ENCODE data around the gene GRIK2.

GRIK2 gene

GRCh38 chr6:101847690-101848089 is 454.2 kb downstream of the GRIK2 start:
- peaks cover 39% of the 10 kb centered on the region for H3K4me1 ChIP-seq (ENCODE audit: control insufficient read depth, insufficient read depth, low read length)
- H3K4me3 ChIP-seq (ENCODE audit: low read depth, low read length), result peak overlapping the region; percentile 15; the same call in 1 of the 2 replicates
- no peaks in the 10 kb centered on the region for H3K36me3 ChIP-seq (ENCODE audit: control insufficient read depth, insufficient read depth, low read length)
- H3K27ac ChIP-seq (ENCODE audit: low read depth, low read length), result peak overlapping the region; percentile 74
- 0 out of 2 replicates have a peak overlapping the region, but pooled peaks have one; percentile 27 for H3K9ac ChIP-seq (ENCODE audit: low read depth, low read length)
- H3K9me3 ChIP-seq (ENCODE audit: control insufficient read depth, insufficient read depth, low read length), result no peaks in the 10 kb centered on the region
- no peaks in the 10 kb centered on the region for H3K27me3 ChIP-seq (ENCODE audit: control insufficient read depth, insufficient read depth, low read length)

DNA sequence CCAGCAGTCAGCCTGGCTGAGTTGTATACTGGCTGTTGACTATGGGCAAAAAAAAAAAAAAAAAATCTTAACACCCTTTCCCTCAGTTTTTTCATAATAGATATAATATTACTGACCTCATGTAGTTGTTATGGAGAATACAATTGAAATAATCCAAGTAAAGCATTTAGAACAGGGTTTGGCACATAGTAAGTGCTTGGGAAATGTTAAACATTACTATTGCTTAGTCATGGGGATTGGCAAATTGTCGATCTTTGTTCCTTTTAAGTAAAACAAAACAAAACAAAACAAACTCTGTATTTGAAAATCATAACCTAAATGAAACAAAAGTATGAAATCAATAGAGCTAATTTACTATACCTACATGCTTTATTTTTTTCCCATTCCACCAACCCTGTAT is 458.4 kb downstream of the GRIK2 start:
- H3K9ac ChIP-seq (ENCODE audit: low read depth, low read length), result no peak overlapping the region
- no peaks in the 10 kb centered on the region for H3K27me3 ChIP-seq (ENCODE audit: control insufficient read depth, insufficient read depth, low read length)
- H3K27ac ChIP-seq (ENCODE audit: low read depth, low read length), result no peak overlapping the region
- no peaks in the 10 kb centered on the region for H3K36me3 ChIP-seq (ENCODE audit: control insufficient read depth, insufficient read depth, low read length)
- H3K9me3 ChIP-seq (ENCODE audit: control insufficient read depth, insufficient read depth, low read length), result no peaks in the 10 kb centered on the region
- H3K4me1 ChIP-seq (ENCODE audit: control insufficient read depth, insufficient read depth, low read length), result peaks cover 26% of the 10 kb centered on the region
- H3K4me3 ChIP-seq (ENCODE audit: low read depth, low read length), result no peak overlapping the region

- Histone ChIP-seq H3K9ac (ENCODE audit: low read depth, low read length) (no peak overlapping the region), H3K4me1 (ENCODE audit: control insufficient read depth, insufficient read depth, low read length) (peaks cover 10% of the 10 kb centered on the region), H3K27me3 (ENCODE audit: control insufficient read depth, insufficient read depth, low read length) (no peaks in the 10 kb centered on the region), H3K9me3 (ENCODE audit: control insufficient read depth, insufficient read depth, low read length) (no peaks in the 10 kb centered on the region), H3K27ac (ENCODE audit: low read depth, low read length) (no peak overlapping the region), H3K4me3 (ENCODE audit: low read depth, low read length) (no peak overlapping the region), H3K36me3 (ENCODE audit: control insufficient read depth, insufficient read depth, low read length) (no peaks in the 10 kb centered on the region)
Observed at GRCh38 chr6:101853231-101854085, 459.9 kb downstream of the GRIK2 start.

- Histone ChIP-seq H3K36me3 (ENCODE audit: control insufficient read depth, insufficient read depth, low read length) (no peaks in the 10 kb centered on the region), H3K27me3 (ENCODE audit: control insufficient read depth, insufficient read depth, low read length) (no peaks in the 10 kb centered on the region), H3K27ac (ENCODE audit: low read depth, low read length) (no peak overlapping the region), H3K4me3 (ENCODE audit: low read depth, low read length) (no peak overlapping the region), H3K9ac (ENCODE audit: low read depth, low read length) (no peak overlapping the region), H3K4me1 (ENCODE audit: control insufficient read depth, insufficient read depth, low read length) (peaks cover 6% of the 10 kb centered on the region; the same call in 1 of the 2 replicates), H3K9me3 (ENCODE audit: control insufficient read depth, insufficient read depth, low read length) (no peaks in the 10 kb centered on the region)
Observed at GRCh38 chr6:101876431-101876830, 482.9 kb downstream of the GRIK2 start.

DNA sequence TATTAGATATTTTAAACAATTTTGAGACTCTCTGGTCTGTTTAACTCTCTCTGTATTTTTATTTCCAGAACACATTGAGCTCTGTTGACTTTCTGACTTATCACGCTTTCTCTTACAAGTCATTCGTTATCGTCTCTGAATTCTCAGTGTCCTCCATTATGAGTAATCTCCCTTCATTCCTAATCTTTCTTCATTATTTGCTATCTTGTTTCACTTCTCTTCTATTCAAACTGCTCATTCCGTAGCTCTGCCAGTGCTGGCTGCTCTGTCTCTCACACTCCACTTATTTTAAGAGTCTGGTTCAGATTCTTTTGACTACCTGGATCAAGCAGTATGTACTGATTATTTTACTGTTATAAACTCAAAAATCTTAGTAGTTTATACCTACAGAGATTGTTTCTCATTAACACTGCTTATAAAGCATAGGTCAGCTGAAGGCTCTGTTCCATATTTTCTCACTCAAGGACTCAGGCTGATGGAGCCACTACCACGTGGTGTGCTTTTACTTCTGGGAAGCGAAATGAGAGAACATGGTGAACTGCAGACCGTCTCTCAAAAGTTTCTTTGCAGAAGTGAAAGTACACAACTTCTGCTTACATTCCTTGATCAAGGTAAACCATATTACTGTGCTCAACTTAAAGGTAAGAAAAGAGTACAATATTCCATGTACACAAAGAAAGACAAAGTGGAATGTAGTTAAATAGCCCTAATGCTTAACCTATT is 485.2 kb downstream of the GRIK2 start:
- Histone ChIP-seq H3K9ac (ENCODE audit: low read depth, low read length) (no peak overlapping the region), H3K36me3 (ENCODE audit: control insufficient read depth, insufficient read depth, low read length) (no peaks in the 10 kb centered on the region), H3K27me3 (ENCODE audit: control insufficient read depth, insufficient read depth, low read length) (no peaks in the 10 kb centered on the region), H3K4me3 (ENCODE audit: low read depth, low read length) (no peak overlapping the region), H3K27ac (ENCODE audit: low read depth, low read length) (no peak overlapping the region), H3K4me1 (ENCODE audit: control insufficient read depth, insufficient read depth, low read length) (peaks cover 6% of the 10 kb centered on the region; the same call in 1 of the 2 replicates), H3K9me3 (ENCODE audit: control insufficient read depth, insufficient read depth, low read length) (no peaks in the 10 kb centered on the region)

DNA sequence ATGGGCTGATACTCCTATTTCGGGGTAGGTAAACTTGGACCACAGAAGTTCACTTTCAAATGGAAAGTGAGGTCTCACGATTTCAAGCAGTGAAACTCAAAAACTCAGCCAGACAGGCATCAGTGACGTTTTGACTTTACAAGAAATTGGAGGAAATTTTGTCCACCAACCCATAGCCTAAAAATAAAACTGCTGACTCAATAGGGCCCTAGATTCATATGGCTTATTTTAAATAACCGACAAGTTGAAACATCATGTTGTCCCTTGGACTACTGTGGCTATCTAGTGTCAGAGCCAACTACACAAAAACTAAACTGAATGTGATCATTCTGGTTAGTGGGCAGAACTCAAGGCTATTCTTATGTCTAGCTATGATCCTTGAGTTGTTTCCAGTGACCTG is 486.3 kb downstream of the GRIK2 start:
- H3K4me3 ChIP-seq (ENCODE audit: low read depth, low read length), result no peak overlapping the region
- H3K4me1 ChIP-seq (ENCODE audit: control insufficient read depth, insufficient read depth, low read length), result peaks cover 6% of the 10 kb centered on the region; the same call in 1 of the 2 replicates
- no peak overlapping the region for H3K27ac ChIP-seq (ENCODE audit: low read depth, low read length)
- no peaks in the 10 kb centered on the region for H3K36me3 ChIP-seq (ENCODE audit: control insufficient read depth, insufficient read depth, low read length)
- H3K9ac ChIP-seq (ENCODE audit: low read depth, low read length), result no peak overlapping the region
- no peaks in the 10 kb centered on the region for H3K27me3 ChIP-seq (ENCODE audit: control insufficient read depth, insufficient read depth, low read length)
- no peaks in the 10 kb centered on the region for H3K9me3 ChIP-seq (ENCODE audit: control insufficient read depth, insufficient read depth, low read length)

GRCh38 chr6:101883505-101883904 is 490.0 kb downstream of the GRIK2 start:
- H3K4me1 ChIP-seq (ENCODE audit: control insufficient read depth, insufficient read depth, low read length), result peaks cover 6% of the 10 kb centered on the region; the same call in 1 of the 2 replicates
- H3K27ac ChIP-seq (ENCODE audit: low read depth, low read length), result no peak overlapping the region
- no peak overlapping the region for H3K9ac ChIP-seq (ENCODE audit: low read depth, low read length)
- H3K27me3 ChIP-seq (ENCODE audit: control insufficient read depth, insufficient read depth, low read length), result no peaks in the 10 kb centered on the region
- H3K4me3 ChIP-seq (ENCODE audit: low read depth, low read length), result no peak overlapping the region
- H3K9me3 ChIP-seq (ENCODE audit: control insufficient read depth, insufficient read depth, low read length), result no peaks in the 10 kb centered on the region
- H3K36me3 ChIP-seq (ENCODE audit: control insufficient read depth, insufficient read depth, low read length), result no peaks in the 10 kb centered on the region

DNA sequence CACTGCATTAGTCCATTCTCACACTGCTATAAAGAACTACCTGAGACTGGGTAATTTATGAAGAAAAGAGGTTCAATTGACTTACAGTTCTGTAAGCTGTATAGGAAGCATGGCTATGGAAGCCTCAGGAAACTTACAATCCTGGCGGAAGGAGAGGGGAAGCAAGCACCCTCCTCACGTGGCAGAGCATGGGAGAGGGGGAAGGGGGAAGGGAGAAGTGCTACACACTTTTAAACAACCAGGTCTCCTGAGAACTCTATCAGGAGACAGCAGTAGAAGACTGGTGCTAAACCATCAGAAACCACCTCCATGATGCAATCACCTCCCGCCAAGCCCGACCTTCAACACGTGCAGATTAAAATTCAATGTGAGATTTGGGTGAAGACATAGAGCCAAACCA is 494.0 kb downstream of the GRIK2 start:
- Histone ChIP-seq H3K27ac (ENCODE audit: low read depth, low read length) (no peak overlapping the region), H3K9me3 (ENCODE audit: control insufficient read depth, insufficient read depth, low read length) (no peaks in the 10 kb centered on the region), H3K4me3 (ENCODE audit: low read depth, low read length) (no peak overlapping the region), H3K36me3 (ENCODE audit: control insufficient read depth, insufficient read depth, low read length) (no peaks in the 10 kb centered on the region), H3K27me3 (ENCODE audit: control insufficient read depth, insufficient read depth, low read length) (no peaks in the 10 kb centered on the region), H3K4me1 (ENCODE audit: control insufficient read depth, insufficient read depth, low read length) (no peaks in the 10 kb centered on the region), H3K9ac (ENCODE audit: low read depth, low read length) (no peak overlapping the region)

- no peak overlapping the region for H3K4me3 ChIP-seq (ENCODE audit: low read depth, low read length)
- no peaks in the 10 kb centered on the region for H3K27me3 ChIP-seq (ENCODE audit: control insufficient read depth, insufficient read depth, low read length)
- H3K36me3 ChIP-seq (ENCODE audit: control insufficient read depth, insufficient read depth, low read length), result no peaks in the 10 kb centered on the region
- H3K27ac ChIP-seq (ENCODE audit: low read depth, low read length), result no peak overlapping the region
- H3K9me3 ChIP-seq (ENCODE audit: control insufficient read depth, insufficient read depth, low read length), result no peaks in the 10 kb centered on the region
- no peaks in the 10 kb centered on the region for H3K4me1 ChIP-seq (ENCODE audit: control insufficient read depth, insufficient read depth, low read length)
- no peak overlapping the region for H3K9ac ChIP-seq (ENCODE audit: low read depth, low read length)
Observed at GRCh38 chr6:101907356-101908217, 514.1 kb downstream of the GRIK2 start.

GRCh38 chr6:101909366-101909765 is 515.9 kb downstream of the GRIK2 start:
- Histone ChIP-seq H3K4me1 (ENCODE audit: control insufficient read depth, insufficient read depth, low read length) (no peaks in the 10 kb centered on the region), H3K27ac (ENCODE audit: low read depth, low read length) (no peak overlapping the region), H3K36me3 (ENCODE audit: control insufficient read depth, insufficient read depth, low read length) (no peaks in the 10 kb centered on the region), H3K4me3 (ENCODE audit: low read depth, low read length) (no peak overlapping the region), H3K9me3 (ENCODE audit: control insufficient read depth, insufficient read depth, low read length) (no peaks in the 10 kb centered on the region), H3K9ac (ENCODE audit: low read depth, low read length) (no peak overlapping the region), H3K27me3 (ENCODE audit: control insufficient read depth, insufficient read depth, low read length) (no peaks in the 10 kb centered on the region)

Measured in HUES48 (cell line).